Measurements from ENCODE around the gene YTHDF1.
"Not testable (repeated sequence)": the region's sequence is repeated elsewhere in the genome, so short reads cannot be mapped to it uniquely, and the experiment has no call there.

The YTHDF1 gene

GRCh38 chr20:63216041-63216848 lies at the start of gene YTHDF1:
Gene YTHDF1 (minus strand): TSS chr20:63216131. CDS start chr20:63215892, 239 bp downstream.
- DNase-seq = peak; percentile 82

- DNase-seq = no peak
These were observed 48.6 kb upstream of the YTHDF1 start for GRCh38 chr20:63264519-63264918.

- DNase-seq = no peak
These were observed 48.1 kb upstream of the YTHDF1 start for GRCh38 chr20:63264000-63264399.

- no peak for DNase-seq
These were observed 46.9 kb upstream of the YTHDF1 start for GRCh38 chr20:63262836-63263235.

- DNase-seq = no peak
These were observed 46.0 kb upstream of the YTHDF1 start for GRCh38 chr20:63261795-63262528.

GRCh38 chr20:63261060-63261794 lies 45.3 kb upstream of the YTHDF1 start:
- no peak for DNase-seq

- no peak for DNase-seq
These were observed 44.6 kb upstream of the YTHDF1 start for GRCh38 chr20:63260521-63260920.

GRCh38 chr20:63259734-63260460 lies 44.0 kb upstream of the YTHDF1 start:
- DNase-seq = no peak

GRCh38 chr20:63258781-63259180 lies 42.9 kb upstream of the YTHDF1 start:
- no peak for DNase-seq

- DNase-seq = no peak
These were observed 41.7 kb upstream of the YTHDF1 start for GRCh38 chr20:63257629-63258028.

GRCh38 chr20:63256954-63257353 lies 41.0 kb upstream of the YTHDF1 start:
- no peak for DNase-seq

- DNase-seq = no peak
These were observed 40.2 kb upstream of the YTHDF1 start for GRCh38 chr20:63255931-63256704.

GRCh38 chr20:63254606-63255384 lies 38.9 kb upstream of the YTHDF1 start:
- DNase-seq = no peak

- DNase-seq = no peak
These were observed 38.3 kb upstream of the YTHDF1 start, which contains the start of gene NKAIN4 for GRCh38 chr20:63254232-63254605. Gene NKAIN4 (minus strand): TSS chr20:63254463. CDS start chr20:63254450, 13 bp downstream.

GRCh38 chr20:63253438-63254231 lies 37.7 kb upstream of the YTHDF1 start:
- no peak for DNase-seq

- no peak for DNase-seq
These were observed 37.1 kb upstream of the YTHDF1 start for GRCh38 chr20:63253065-63253437.

GRCh38 chr20:63252284-63252711 lies 36.4 kb upstream of the YTHDF1 start:
- no peak for DNase-seq

GRCh38 chr20:63251350-63251749 lies 35.4 kb upstream of the YTHDF1 start:
- not testable (repeated sequence) for DNase-seq

- no peak for DNase-seq
These were observed 34.0 kb upstream of the YTHDF1 start for GRCh38 chr20:63249891-63250290.

Measured in DMS 273 treated with DMSO at 0.1 percent for 48 hours (cell line).